ENCODE measurements around the gene MBOAT2. TPM values are rescaled to one million over a fixed set of nuclear protein-coding genes. Genes with fewer than 3 reads are reported as not detected.

The MBOAT2 gene
- total and polyA plus RNA-seq, 2 experiments from 2014 or later, result 15.9 to 22.7 TPM

DNA sequence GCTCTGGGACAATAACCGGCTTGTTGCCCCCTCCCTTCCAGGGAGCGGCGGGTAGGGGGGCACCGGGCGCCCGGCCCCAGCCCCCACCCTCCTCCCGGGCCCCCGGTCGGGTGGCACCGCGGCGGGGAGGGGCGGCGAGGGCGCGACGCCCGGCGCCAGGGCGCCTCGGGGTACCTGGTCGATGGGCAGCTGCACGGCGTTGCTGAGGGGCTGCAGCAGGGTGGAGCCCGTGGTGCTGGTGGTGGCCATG is 193 bp downstream of the MBOAT2 start:
- Mint-ChIP-seq H3K9me3 (0 out of 3 replicates have a peak, but pooled peaks cover 7% of the 10 kb centered on the region), H3K36me3 (ENCODE audit: low read depth) (peaks cover 11% of the 10 kb centered on the region), H3K4me1 (peaks cover 35% of the 10 kb centered on the region), H3K4me3 (no peak overlapping the region; the same call in 2 of the 3 replicates), H3K27ac (no peak overlapping the region), H3K27me3 (ENCODE audit: insufficient read depth, low read depth, poor library complexity) (peaks cover 12% of the 10 kb centered on the region)
- Histone ChIP-seq H3K4me3 (peak overlapping the region; percentile 85), H3K9me2 (ENCODE audit: insufficient read depth) (no peaks in the 10 kb centered on the region), H3K27ac (ENCODE audit: low read depth) (no peak overlapping the region), H2AFZ (no peak overlapping the region), H3F3A (replicated peaks; ENCODE audit: low read depth) (0 out of 2 replicates have a peak, but pooled peaks cover 4% of the 10 kb centered on the region), H3K4me1 (ENCODE audit: insufficient read depth) (peaks cover 21% of the 10 kb centered on the region), H3K79me2 (replicated peaks; ENCODE audit: insufficient read depth) (peaks cover 40% of the 10 kb centered on the region), H3K36me3 (ENCODE audit: insufficient read depth) (no peaks in the 10 kb centered on the region), H3K27me3 (ENCODE audit: insufficient read depth) (peaks cover 16% of the 10 kb centered on the region; the same call in 1 of the 2 replicates), H3K4me2 (peak overlapping the region; percentile 89), H4K20me1 (replicated peaks; ENCODE audit: insufficient read depth) (peaks cover 23% of the 10 kb centered on the region)
- DNase-seq (ENCODE audit: low spot score) (no peak), ATAC-seq (no peak)
- TF ChIP-seq CREB1 (CRISPR knock-in tag; IDR thresholded peaks at IDR 0.05; ENCODE audit: low read depth) (no peak), NANOG (IDR thresholded peaks at IDR 0.05; ENCODE audit: borderline replicate concordance) (no peak), EZH2 (IDR thresholded peaks at IDR 0.05; ENCODE audit: low read depth, unreplicated experiment) (no peak), POLR2AphosphoS5 (IDR thresholded peaks at IDR 0.05; ENCODE audit: low read depth) (no peak), JUNB (IDR thresholded peaks at IDR 0.05; ENCODE audit: unreplicated experiment) (no peak), ZNF114 (CRISPR knock-in tag; IDR thresholded peaks at IDR 0.05) (no peak), EZH2phosphoT487 (IDR thresholded peaks at IDR 0.05; ENCODE audit: unreplicated experiment) (no peak), ZNF331 (CRISPR knock-in tag; IDR thresholded peaks at IDR 0.05; ENCODE audit: low read depth) (no peak), STAT1 (IDR thresholded peaks at IDR 0.05; ENCODE audit: unreplicated experiment) (no peak)
- TF ChIP-seq, protein P1, sequence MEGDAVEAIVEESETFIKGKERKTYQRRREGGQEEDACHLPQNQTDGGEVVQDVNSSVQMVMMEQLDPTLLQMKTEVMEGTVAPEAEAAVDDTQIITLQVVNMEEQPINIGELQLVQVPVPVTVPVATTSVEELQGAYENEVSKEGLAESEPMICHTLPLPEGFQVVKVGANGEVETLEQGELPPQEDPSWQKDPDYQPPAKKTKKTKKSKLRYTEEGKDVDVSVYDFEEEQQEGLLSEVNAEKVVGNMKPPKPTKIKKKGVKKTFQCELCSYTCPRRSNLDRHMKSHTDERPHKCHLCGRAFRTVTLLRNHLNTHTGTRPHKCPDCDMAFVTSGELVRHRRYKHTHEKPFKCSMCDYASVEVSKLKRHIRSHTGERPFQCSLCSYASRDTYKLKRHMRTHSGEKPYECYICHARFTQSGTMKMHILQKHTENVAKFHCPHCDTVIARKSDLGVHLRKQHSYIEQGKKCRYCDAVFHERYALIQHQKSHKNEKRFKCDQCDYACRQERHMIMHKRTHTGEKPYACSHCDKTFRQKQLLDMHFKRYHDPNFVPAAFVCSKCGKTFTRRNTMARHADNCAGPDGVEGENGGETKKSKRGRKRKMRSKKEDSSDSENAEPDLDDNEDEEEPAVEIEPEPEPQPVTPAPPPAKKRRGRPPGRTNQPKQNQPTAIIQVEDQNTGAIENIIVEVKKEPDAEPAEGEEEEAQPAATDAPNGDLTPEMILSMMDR (conservative IDR thresholded peaks at IDR 0.05; ENCODE audit: low read depth in 2 of 2), result no peak
- TF ChIP-seq, protein P2, sequence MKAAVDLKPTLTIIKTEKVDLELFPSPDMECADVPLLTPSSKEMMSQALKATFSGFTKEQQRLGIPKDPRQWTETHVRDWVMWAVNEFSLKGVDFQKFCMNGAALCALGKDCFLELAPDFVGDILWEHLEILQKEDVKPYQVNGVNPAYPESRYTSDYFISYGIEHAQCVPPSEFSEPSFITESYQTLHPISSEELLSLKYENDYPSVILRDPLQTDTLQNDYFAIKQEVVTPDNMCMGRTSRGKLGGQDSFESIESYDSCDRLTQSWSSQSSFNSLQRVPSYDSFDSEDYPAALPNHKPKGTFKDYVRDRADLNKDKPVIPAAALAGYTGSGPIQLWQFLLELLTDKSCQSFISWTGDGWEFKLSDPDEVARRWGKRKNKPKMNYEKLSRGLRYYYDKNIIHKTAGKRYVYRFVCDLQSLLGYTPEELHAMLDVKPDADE (IDR thresholded peaks at IDR 0.05), result no peak
- TF ChIP-seq, protein P3, sequence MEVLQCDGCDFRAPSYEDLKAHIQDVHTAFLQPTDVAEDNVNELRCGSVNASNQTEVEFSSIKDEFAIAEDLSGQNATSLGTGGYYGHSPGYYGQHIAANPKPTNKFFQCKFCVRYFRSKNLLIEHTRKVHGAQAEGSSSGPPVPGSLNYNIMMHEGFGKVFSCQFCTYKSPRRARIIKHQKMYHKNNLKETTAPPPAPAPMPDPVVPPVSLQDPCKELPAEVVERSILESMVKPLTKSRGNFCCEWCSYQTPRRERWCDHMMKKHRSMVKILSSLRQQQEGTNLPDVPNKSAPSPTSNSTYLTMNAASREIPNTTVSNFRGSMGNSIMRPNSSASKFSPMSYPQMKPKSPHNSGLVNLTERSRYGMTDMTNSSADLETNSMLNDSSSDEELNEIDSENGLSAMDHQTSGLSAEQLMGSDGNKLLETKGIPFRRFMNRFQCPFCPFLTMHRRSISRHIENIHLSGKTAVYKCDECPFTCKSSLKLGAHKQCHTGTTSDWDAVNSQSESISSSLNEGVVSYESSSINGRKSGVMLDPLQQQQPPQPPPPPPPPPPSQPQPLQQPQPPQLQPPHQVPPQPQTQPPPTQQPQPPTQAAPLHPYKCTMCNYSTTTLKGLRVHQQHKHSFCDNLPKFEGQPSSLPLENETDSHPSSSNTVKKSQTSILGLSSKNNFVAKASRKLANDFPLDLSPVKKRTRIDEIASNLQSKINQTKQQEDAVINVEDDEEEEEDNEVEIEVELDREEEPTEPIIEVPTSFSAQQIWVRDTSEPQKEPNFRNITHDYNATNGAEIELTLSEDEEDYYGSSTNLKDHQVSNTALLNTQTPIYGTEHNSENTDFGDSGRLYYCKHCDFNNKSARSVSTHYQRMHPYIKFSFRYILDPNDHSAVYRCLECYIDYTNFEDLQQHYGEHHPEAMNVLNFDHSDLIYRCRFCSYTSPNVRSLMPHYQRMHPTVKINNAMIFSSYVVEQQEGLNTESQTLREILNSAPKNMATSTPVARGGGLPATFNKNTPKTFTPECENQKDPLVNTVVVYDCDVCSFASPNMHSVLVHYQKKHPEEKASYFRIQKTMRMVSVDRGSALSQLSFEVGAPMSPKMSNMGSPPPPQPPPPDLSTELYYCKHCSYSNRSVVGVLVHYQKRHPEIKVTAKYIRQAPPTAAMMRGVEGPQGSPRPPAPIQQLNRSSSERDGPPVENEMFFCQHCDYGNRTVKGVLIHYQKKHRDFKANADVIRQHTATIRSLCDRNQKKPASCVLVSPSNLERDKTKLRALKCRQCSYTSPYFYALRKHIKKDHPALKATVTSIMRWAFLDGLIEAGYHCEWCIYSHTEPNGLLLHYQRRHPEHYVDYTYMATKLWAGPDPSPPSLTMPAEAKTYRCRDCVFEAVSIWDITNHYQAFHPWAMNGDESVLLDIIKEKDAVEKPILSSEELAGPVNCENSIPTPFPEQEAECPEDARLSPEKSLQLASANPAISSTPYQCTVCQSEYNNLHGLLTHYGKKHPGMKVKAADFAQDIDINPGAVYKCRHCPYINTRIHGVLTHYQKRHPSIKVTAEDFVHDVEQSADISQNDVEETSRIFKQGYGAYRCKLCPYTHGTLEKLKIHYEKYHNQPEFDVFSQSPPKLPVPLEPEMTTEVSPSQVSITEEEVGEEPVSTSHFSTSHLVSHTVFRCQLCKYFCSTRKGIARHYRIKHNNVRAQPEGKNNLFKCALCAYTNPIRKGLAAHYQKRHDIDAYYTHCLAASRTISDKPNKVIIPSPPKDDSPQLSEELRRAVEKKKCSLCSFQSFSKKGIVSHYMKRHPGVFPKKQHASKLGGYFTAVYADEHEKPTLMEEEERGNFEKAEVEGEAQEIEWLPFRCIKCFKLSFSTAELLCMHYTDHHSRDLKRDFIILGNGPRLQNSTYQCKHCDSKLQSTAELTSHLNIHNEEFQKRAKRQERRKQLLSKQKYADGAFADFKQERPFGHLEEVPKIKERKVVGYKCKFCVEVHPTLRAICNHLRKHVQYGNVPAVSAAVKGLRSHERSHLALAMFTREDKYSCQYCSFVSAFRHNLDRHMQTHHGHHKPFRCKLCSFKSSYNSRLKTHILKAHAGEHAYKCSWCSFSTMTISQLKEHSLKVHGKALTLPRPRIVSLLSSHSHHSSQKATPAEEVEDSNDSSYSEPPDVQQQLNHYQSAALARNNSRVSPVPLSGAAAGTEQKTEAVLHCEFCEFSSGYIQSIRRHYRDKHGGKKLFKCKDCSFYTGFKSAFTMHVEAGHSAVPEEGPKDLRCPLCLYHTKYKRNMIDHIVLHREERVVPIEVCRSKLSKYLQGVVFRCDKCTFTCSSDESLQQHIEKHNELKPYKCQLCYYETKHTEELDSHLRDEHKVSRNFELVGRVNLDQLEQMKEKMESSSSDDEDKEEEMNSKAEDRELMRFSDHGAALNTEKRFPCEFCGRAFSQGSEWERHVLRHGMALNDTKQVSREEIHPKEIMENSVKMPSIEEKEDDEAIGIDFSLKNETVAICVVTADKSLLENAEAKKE (CRISPR knock-in tag; IDR thresholded peaks at IDR 0.05), result no peak
- TF ChIP-seq, protein P4, sequence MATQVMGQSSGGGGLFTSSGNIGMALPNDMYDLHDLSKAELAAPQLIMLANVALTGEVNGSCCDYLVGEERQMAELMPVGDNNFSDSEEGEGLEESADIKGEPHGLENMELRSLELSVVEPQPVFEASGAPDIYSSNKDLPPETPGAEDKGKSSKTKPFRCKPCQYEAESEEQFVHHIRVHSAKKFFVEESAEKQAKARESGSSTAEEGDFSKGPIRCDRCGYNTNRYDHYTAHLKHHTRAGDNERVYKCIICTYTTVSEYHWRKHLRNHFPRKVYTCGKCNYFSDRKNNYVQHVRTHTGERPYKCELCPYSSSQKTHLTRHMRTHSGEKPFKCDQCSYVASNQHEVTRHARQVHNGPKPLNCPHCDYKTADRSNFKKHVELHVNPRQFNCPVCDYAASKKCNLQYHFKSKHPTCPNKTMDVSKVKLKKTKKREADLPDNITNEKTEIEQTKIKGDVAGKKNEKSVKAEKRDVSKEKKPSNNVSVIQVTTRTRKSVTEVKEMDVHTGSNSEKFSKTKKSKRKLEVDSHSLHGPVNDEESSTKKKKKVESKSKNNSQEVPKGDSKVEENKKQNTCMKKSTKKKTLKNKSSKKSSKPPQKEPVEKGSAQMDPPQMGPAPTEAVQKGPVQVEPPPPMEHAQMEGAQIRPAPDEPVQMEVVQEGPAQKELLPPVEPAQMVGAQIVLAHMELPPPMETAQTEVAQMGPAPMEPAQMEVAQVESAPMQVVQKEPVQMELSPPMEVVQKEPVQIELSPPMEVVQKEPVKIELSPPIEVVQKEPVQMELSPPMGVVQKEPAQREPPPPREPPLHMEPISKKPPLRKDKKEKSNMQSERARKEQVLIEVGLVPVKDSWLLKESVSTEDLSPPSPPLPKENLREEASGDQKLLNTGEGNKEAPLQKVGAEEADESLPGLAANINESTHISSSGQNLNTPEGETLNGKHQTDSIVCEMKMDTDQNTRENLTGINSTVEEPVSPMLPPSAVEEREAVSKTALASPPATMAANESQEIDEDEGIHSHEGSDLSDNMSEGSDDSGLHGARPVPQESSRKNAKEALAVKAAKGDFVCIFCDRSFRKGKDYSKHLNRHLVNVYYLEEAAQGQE (IDR thresholded peaks at IDR 0.05; ENCODE audit: unreplicated experiment), result no peak

All from GM23338 (cell line).